Colonic mucosa (tissue), 4 donors: ENCODE results near the gene EIF5A2. TPM values are rescaled to one million over a fixed set of nuclear protein-coding genes. Genes with fewer than 3 reads are reported as not detected.
"Not testable (repeated sequence)": the region's sequence is repeated elsewhere in the genome, so short reads cannot be mapped to it uniquely, and the experiment has no call there.

ENCODE experiments used
- DNase-seq: peaks from one replicate; pipeline ENCODE4 v3.0.0-alpha.2; 2020
- H3K27ac ChIP-seq: fragments of 200-600 bp; one replicate; pipeline ENCODE4 v1.8.0; 2021
- H3K27me3 ChIP-seq: fragments of 200-600 bp; one replicate; pipeline ENCODE4 v1.8.0; 2021
- H3K36me3 ChIP-seq: fragments of 200-600 bp; one replicate; pipeline ENCODE4 v1.8.0; 2021
- H3K4me1 ChIP-seq: fragments of 200-600 bp; one replicate; pipeline ENCODE4 v1.8.0; 2021; ENCODE audit warnings: mild to moderate bottlenecking
- H3K4me3 ChIP-seq: fragments of 200-600 bp; one replicate; pipeline ENCODE4 v1.8.0; 2021
- H3K9ac ChIP-seq, 2 donors: one replicate each; pipeline ENCODE4 v1.7.0; 2013; ENCODE audit warnings: control low read depth in 2 of 2, low read depth in 2 of 2, low read length in 2 of 2
- H3K9me3 ChIP-seq: fragments of 200-600 bp; one replicate; pipeline ENCODE4 v1.8.0; 2021
- intact Hi-C: fragments of 100-400 bp; cut with DNase I; formaldehyde crosslinking; loops from one replicate; pipeline ENCODE4 v1.14.1; 2022
- total RNA-seq, 2 donors: library from RNA; stranded (reverse); fragmentation: NEBNext Ultra II Directional in 1 of 2; extraction: Animal tissue kit (Norgen Biotek cat#: 25700) in 1 of 2; gene quantifications; one replicate each; pipeline ENCODE4 v1.2.1, GENCODE V29; 2021
- TF ChIP-seq, protein P1 (sequence below): fragments of 200-600 bp; IDR thresholded peaks from one replicate; pipeline ENCODE4 v1.8.0; 2022; ENCODE audit warnings: antibody characterized with exemption, mild to moderate bottlenecking
- donor health status: healthy.
- donor health status: DM: no; HTN: no; CAD: no.
- donor health status: DM: no; HTN: no; CAD: no.

Gene EIF5A2
- total RNA-seq, 2 donors from 2014 or later, result 6.1 to 9.6 TPM

DNA sequence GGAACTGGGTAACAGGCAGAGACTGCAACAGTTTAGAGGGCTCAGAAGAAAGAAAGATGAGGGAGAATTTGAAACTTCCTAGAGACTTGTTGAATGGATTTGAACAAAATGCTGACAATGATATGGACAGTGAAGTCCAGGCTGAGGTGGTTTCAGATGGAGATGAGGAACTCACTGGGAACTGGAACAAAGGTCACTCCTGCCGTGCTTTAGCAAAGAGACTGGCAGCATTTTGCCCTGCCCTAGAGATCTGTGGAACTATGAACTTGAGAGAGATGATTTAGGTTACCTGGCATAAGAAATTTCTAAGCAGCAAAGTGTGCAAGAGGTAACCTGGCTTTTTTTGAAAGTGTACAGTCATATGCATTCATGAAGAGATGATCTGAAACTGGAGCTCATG, 11.7 kb downstream of the EIF5A2 start:
- H3K9me3 ChIP-seq, result no peaks in the 10 kb centered on the region
- no peak overlapping the region for H3K27ac ChIP-seq
- H3K9ac ChIP-seq, result no peak overlapping the region
- no peak overlapping the region for H3K4me3 ChIP-seq
- peak; percentile 26 for DNase-seq
- no peaks in the 10 kb centered on the region for H3K27me3 ChIP-seq
- no peaks in the 10 kb centered on the region for H3K36me3 ChIP-seq
- intact Hi-C loops, result no loop called here
- H3K4me1 ChIP-seq, result no peaks in the 10 kb centered on the region
- TF ChIP-seq, protein P1, sequence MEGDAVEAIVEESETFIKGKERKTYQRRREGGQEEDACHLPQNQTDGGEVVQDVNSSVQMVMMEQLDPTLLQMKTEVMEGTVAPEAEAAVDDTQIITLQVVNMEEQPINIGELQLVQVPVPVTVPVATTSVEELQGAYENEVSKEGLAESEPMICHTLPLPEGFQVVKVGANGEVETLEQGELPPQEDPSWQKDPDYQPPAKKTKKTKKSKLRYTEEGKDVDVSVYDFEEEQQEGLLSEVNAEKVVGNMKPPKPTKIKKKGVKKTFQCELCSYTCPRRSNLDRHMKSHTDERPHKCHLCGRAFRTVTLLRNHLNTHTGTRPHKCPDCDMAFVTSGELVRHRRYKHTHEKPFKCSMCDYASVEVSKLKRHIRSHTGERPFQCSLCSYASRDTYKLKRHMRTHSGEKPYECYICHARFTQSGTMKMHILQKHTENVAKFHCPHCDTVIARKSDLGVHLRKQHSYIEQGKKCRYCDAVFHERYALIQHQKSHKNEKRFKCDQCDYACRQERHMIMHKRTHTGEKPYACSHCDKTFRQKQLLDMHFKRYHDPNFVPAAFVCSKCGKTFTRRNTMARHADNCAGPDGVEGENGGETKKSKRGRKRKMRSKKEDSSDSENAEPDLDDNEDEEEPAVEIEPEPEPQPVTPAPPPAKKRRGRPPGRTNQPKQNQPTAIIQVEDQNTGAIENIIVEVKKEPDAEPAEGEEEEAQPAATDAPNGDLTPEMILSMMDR, result no peak

- DNase-seq, H3K4me3 ChIP-seq, H3K9me3 ChIP-seq, H3K27ac ChIP-seq, H3K27me3 ChIP-seq, H3K4me1 ChIP-seq, intact Hi-C loops, H3K36me3 ChIP-seq, H3K9ac ChIP-seq: not testable (repeated sequence)
Measured at GRCh38 chr3:170896333-170896732, 12.1 kb downstream of the EIF5A2 start.

- H3K4me3 ChIP-seq, result no peak overlapping the region
- H3K9ac ChIP-seq, result no peak overlapping the region
- H3K27me3 ChIP-seq, result no peaks in the 10 kb centered on the region
- TF ChIP-seq, protein P1, result no peak
- no peak overlapping the region for H3K27ac ChIP-seq
- DNase-seq, result no peak
- no peaks in the 10 kb centered on the region for H3K36me3 ChIP-seq
- no peaks in the 10 kb centered on the region for H3K9me3 ChIP-seq
- H3K4me1 ChIP-seq, result no peaks in the 10 kb centered on the region
- intact Hi-C loops, result no loop called here
Measured at GRCh38 chr3:170893895-170894294, 14.5 kb downstream of the EIF5A2 start.

DNA sequence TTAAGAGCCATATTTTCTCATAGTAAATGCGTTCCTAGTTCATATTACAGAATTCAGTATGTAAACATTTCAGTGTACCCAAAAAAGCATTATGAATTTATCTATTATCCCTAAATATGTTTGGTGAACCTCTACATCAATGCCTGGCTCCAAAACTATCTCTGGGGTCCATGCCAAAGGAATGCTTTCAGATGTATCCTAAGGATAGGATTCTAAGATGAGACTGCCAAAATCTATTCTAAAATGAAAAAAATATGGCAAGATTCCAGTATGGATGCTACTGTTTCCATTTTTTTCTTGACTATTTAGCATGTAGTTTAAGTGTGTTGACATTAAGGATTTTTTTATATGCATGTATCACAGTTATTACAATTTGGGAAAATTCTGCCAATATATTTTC, 18.8 kb downstream of the EIF5A2 start:
- no peaks in the 10 kb centered on the region for H3K27me3 ChIP-seq
- intact Hi-C loops, result no loop called here
- H3K9ac ChIP-seq, result no peak overlapping the region
- no peaks in the 10 kb centered on the region for H3K4me1 ChIP-seq
- no peak overlapping the region for H3K27ac ChIP-seq
- H3K4me3 ChIP-seq, result no peak overlapping the region
- H3K36me3 ChIP-seq, result no peaks in the 10 kb centered on the region
- no peak for DNase-seq
- H3K9me3 ChIP-seq, result no peaks in the 10 kb centered on the region
- TF ChIP-seq, protein P1, result no peak

- no peak overlapping the region for H3K9ac ChIP-seq
- TF ChIP-seq, protein P1, result no peak
- no peaks in the 10 kb centered on the region for H3K27me3 ChIP-seq
- no peaks in the 10 kb centered on the region for H3K36me3 ChIP-seq
- DNase-seq, result no peak
- no peaks in the 10 kb centered on the region for H3K9me3 ChIP-seq
- intact Hi-C loops, result no loop called here
- no peak overlapping the region for H3K4me3 ChIP-seq
- H3K27ac ChIP-seq, result no peak overlapping the region
- no peaks in the 10 kb centered on the region for H3K4me1 ChIP-seq
Measured at GRCh38 chr3:170889132-170889531, 19.3 kb downstream of the EIF5A2 start.

- H3K9ac ChIP-seq, H3K36me3 ChIP-seq, H3K9me3 ChIP-seq, H3K4me3 ChIP-seq, DNase-seq, H3K27ac ChIP-seq, H3K4me1 ChIP-seq, H3K27me3 ChIP-seq, intact Hi-C loops: not testable (repeated sequence)
Measured at GRCh38 chr3:170884109-170884930, 24.1 kb downstream of the EIF5A2 start.

GRCh38 chr3:170878688-170879087, 29.7 kb downstream of the EIF5A2 start:
- H3K9me3 ChIP-seq, H3K36me3 ChIP-seq, H3K27ac ChIP-seq, H3K27me3 ChIP-seq, intact Hi-C loops, H3K4me3 ChIP-seq, DNase-seq, H3K9ac ChIP-seq, H3K4me1 ChIP-seq: not testable (repeated sequence)

DNA sequence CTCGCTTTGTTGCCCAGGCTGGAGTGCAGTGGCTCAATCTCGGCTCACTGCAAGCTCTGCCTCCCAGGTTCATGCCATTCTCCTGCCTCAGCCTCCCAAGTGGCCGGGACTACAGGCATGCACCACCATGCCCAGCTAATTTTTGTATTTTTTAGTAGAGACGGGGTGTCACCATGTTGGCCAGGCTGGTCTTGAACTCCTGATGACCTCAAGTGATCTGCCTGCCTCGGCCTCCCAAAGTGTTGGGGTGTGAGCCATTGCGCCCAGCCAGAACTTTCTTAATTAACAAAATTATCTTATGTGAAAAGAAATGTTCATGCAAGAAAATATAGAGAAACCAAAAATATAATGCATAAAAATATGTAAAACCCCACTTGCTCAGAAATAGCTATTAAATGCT, 31.1 kb downstream of the EIF5A2 start:
- intact Hi-C loops, H3K27me3 ChIP-seq, DNase-seq, H3K27ac ChIP-seq, H3K4me3 ChIP-seq, H3K9ac ChIP-seq, H3K9me3 ChIP-seq, H3K36me3 ChIP-seq, H3K4me1 ChIP-seq: not testable (repeated sequence)
